Heart right ventricle (tissue), 16 donors: Measurements from ENCODE around the gene SMTN. TPM values are rescaled to one million over a fixed set of nuclear protein-coding genes. Genes with fewer than 3 reads are reported as not detected.

Source experiments
- ATAC-seq, 8 donors: fragments of 200-7000 bp; cut with Tn5 transposase; one replicate each; pipeline ENCODE4 v1.9.1; 2020; ENCODE audit warnings: mild to moderate bottlenecking in 8 of 8, moderate library complexity in 8 of 8, moderate number of reproducible peaks in 1 of 8
- DNase-seq, 2 donors: peaks; one replicate each; pipeline ENCODE4 v3.0.0-alpha.2; 2020
- H3K27ac ChIP-seq, 10 donors: fragments of 200-600 bp; sonication (generic) in 2 of 10; one replicate each; pipeline versions ENCODE4 v1.5.0 to v1.8.0; 2020 to 2022; ENCODE audit warnings: mild to moderate bottlenecking in 3 of 10
- H3K27me3 ChIP-seq, 7 donors: fragments of 200-600 bp; one replicate each; pipeline ENCODE4 v1.8.0; 2021 to 2022; ENCODE audit warnings: mild to moderate bottlenecking in 2 of 7
- H3K36me3 ChIP-seq, 9 donors: fragments of 200-600 bp; sonication (generic) in 1 of 9; one replicate each; pipeline versions ENCODE4 v1.5.0 to v1.8.0; 2020 to 2022; ENCODE audit warnings: mild to moderate bottlenecking in 2 of 9
- H3K4me1 ChIP-seq, 9 donors: fragments of 200-600 bp; sonication (generic) in 1 of 9; one replicate each; pipeline versions ENCODE4 v1.5.0 to v1.8.0; 2020 to 2022; ENCODE audit warnings: mild to moderate bottlenecking in 4 of 9
- H3K4me3 ChIP-seq, 10 donors: fragments of 200-600 bp; sonication (generic) in 2 of 10; one replicate each; pipeline versions ENCODE4 v1.5.0 to v1.8.0; 2020 to 2022; ENCODE audit warnings: mild to moderate bottlenecking in 7 of 10, moderate library complexity in 2 of 10
- H3K9me3 ChIP-seq, 11 donors: fragments of 200-600 bp in 10 of 11; sonication (generic) in 2 of 11; one replicate each; pipeline versions ENCODE4 v1.5.0 to v1.8.0; 2013 to 2022; ENCODE audit warnings: mild to moderate bottlenecking in 2 of 11, control low read depth in 1 of 11, moderate library complexity in 1 of 11
- CTCF ChIP-seq, 9 donors: fragments of 200-600 bp; sonication (generic) in 2 of 9; IDR thresholded peaks; one replicate each; pipeline versions ENCODE4 v1.5.0 to v1.8.0; 2021 to 2022; ENCODE audit warnings: antibody characterized with exemption in 9 of 9, mild to moderate bottlenecking in 5 of 9, moderate library complexity in 1 of 9
- WGBS, 2 donors: extraction: QIAGEN DNeasy Blood & Tissue Kit; methylation state at CpG; one replicate each; pipeline ENCODE4 v1.1.7; 2013; ENCODE audit warnings: inconsistent platforms in 1 of 2; 5-methylcytosine and 5-hydroxymethylcytosine counted together
- intact Hi-C, 10 donors: fragments of 100-400 bp; cut with DNase I; formaldehyde crosslinking; loops; one replicate each; pipeline versions ENCODE4 v1.11.1 to v1.14.2; 2022
- polyA plus RNA-seq, 2 donors: library from polyadenylated mRNA; stranded (reverse); fragments of 200-250 nt; gene quantifications; one replicate each; pipeline ENCODE4 v1.2.3, GENCODE V29; 2013
- total RNA-seq, 10 donors: library from RNA; stranded (reverse); fragmentation: NEBNext Ultra II Directional in 3 of 10; extraction: Animal tissue kit (Norgen Biotek cat#: 25700) in 3 of 10; gene quantifications; one replicate each; pipeline versions ENCODE4 v1.2.1 to v1.2.4, GENCODE V29; 2021 to 2023
- donor health status: Arrhythmogenic right ventricular cardiomyopathy.
- donor health status: ischemic (EF 13 %, LVEDD 7.1; RV severe dilation, severe dysfunction).
- donor health status: healthy with polysubstance abuse.
- donor health status: DM: no; HTN: yes; CAD: no.
- donor health status: DM: no; HTN: no; CAD: no.
- donor health status: ischemic (EF 25% LVEDD 6.9; RV normal size, moderate dysfunction).
- donor health status: ischemic (EF 25% LVEDD 5.7; RV mildly dilated, moderate dysfunction).
- donor health status: healthy.
- donor health status: DM: yes; HTN: yes; CAD: no.
- donor health status: Ischemic cardiomyopathy.
- donor health status: ischemic (EF 35%, LVEDD 5.7; RV mildly dilated, moderate dysfunction).
- donor health status: nonischemic (EF 11% LVEDD 7.7; RV severe dilation, severe dysfunction).
- donor health status: DM: yes; HTN: yes; CAD: no.
- donor health status: PGD.
- donor health status: ischemic (EF 29% LVEDD 5.4; RV normal size, mild dysfunction).
- donor health status: nonischemic (EF 23%, LVEDD 6.1; RV moderate dilation, normal function).

Gene SMTN
- total and polyA plus RNA-seq, 12 donors: 64.2 to 398 (median 204) TPM

- Histone ChIP-seq H3K9me3 (no peaks in the 10 kb centered on the region), H3K27ac (peak overlapping the region; percentile 78 to 98 (median 96)), H3K27me3 (no peaks in the 10 kb centered on the region), H3K4me1 (peaks cover 14 to 71% (median 49%) of the 10 kb centered on the region in 9 donors), H3K36me3 (peaks cover 0 to 42% (median 6%) of the 10 kb centered on the region in 9 donors), H3K4me3 (peak overlapping the region; percentile 27 to 91 (median 74))
- no peak for TF ChIP-seq CTCF (IDR thresholded peaks at IDR 0.05)
- no peak for ATAC-seq
- intact Hi-C loops: loop anchor here in 8 of 10 donors (2.0 to 10.0 kb wide), 7 partner anchors 36 to 151 kb away; partner anchors contain the start of genes MORC2 (in 6 of the 8) and TUG1 (in 6 of the 8)
- WGBS, 2 donors: 62 to 73% methylated on average over 3 of the region's 3 CpGs
- peak; percentile 10 to 17 for DNase-seq
Observed at GRCh38 chr22:31083377-31083768, 2.3 kb downstream of the SMTN start.

- peak overlapping the region; percentile 46 to 91 (median 74) for H3K4me3 ChIP-seq
- TF ChIP-seq CTCF (IDR thresholded peaks at IDR 0.05): no peak
- H3K27me3 ChIP-seq: no peaks in the 10 kb centered on the region
- ATAC-seq (no peak), DNase-seq (peak in 1 of 2 donors; percentile 13)
- intact Hi-C loops: loop anchor here in 9 of 10 donors (1.0 to 10.0 kb wide), 9 partner anchors 37 to 151 kb away; partner anchors contain the start of genes MORC2 (in 7 of the 9) and TUG1 (in 7 of the 9)
- H3K4me1 ChIP-seq: peaks cover 14 to 79% (median 52%) of the 10 kb centered on the region in 9 donors
- 12 to 13% methylated on average over 18 of the region's 18 CpGs for WGBS, 2 donors
- peak overlapping the region; percentile 87 to 98 (median 96) for H3K27ac ChIP-seq
- peaks cover 0 to 50% (median 14%) of the 10 kb centered on the region in 9 donors for H3K36me3 ChIP-seq
- H3K9me3 ChIP-seq: no peaks in the 10 kb centered on the region
Observed at GRCh38 chr22:31083923-31084810, 3.0 kb downstream of the SMTN start.

GRCh38 chr22:31084811-31085492 lies 3.8 kb downstream of the SMTN start:
- intact Hi-C loops: loop anchor here (1.0 to 10.0 kb wide), 11 partner anchors 38 to 150 kb away; partner anchors contain the start of genes MORC2 (in 7 of the 10) and TUG1 (in 7 of the 10)
- H3K36me3 ChIP-seq: peaks cover 0 to 58% (median 21%) of the 10 kb centered on the region in 9 donors
- H3K9me3 ChIP-seq: no peaks in the 10 kb centered on the region
- H3K27ac ChIP-seq: peak overlapping the region; percentile 87 to 98 (median 96)
- peaks cover 14 to 86% (median 53%) of the 10 kb centered on the region in 9 donors for H3K4me1 ChIP-seq
- H3K4me3 ChIP-seq: peak overlapping the region; percentile 46 to 91 (median 74)
- WGBS, 2 donors: 0 to 1% methylated on average over 62 to 69 of the region's 69 CpGs
- ATAC-seq (peak; percentile 73 to 82 (median 79)), DNase-seq (peak; percentile 89 to 90)
- peak; percentile 60 to 97 (median 93) for TF ChIP-seq CTCF (IDR thresholded peaks at IDR 0.05)
- H3K27me3 ChIP-seq: no peaks in the 10 kb centered on the region

GRCh38 chr22:31085493-31085824 lies 4.3 kb downstream of the SMTN start:
- TF ChIP-seq CTCF (IDR thresholded peaks at IDR 0.05): peak in 2 of 9 donors; percentile 21 to 25
- intact Hi-C loops: loop anchor here (1.0 to 10.0 kb wide), 9 partner anchors 62 to 149 kb away; partner anchors contain the start of genes MORC2 (in 1 of the 10) and TUG1 (in 1 of the 10)
- DNase-seq (peak; percentile 56 to 65), ATAC-seq (peak; percentile 2 to 22 (median 8))
- WGBS, 2 donors: 16 to 22% methylated on average over 13 of the region's 13 CpGs
- H3K9me3 ChIP-seq: no peaks in the 10 kb centered on the region
- peak overlapping the region; percentile 46 to 91 (median 74) for H3K4me3 ChIP-seq
- H3K36me3 ChIP-seq: peaks cover 0 to 63% (median 26%) of the 10 kb centered on the region in 9 donors
- H3K4me1 ChIP-seq: peaks cover 13 to 84% (median 50%) of the 10 kb centered on the region in 9 donors
- H3K27me3 ChIP-seq: no peaks in the 10 kb centered on the region
- peak overlapping the region; percentile 87 to 98 (median 96) for H3K27ac ChIP-seq
